Mammary epithelial cell (primary cell): ENCODE results near the gene NXN.

ENCODE experiments used
- EZH2 ChIP-seq: IDR thresholded peaks from 2 replicates; pipeline ENCODE4 v1.6.1; 2012; ENCODE audit warnings: low read length, inconsistent platforms, borderline replicate concordance
- TF ChIP-seq, protein P1 (sequence below), 2 donors: IDR thresholded peaks in 1 of 2; conservative IDR thresholded peaks in 1 of 2; 2 replicates each; pipeline ENCODE4 v1.5.1; 2011 to 2012; ENCODE audit warnings: inconsistent platforms in 2 of 2, low read length in 2 of 2, mild to moderate bottlenecking in 2 of 2, control low read depth in 1 of 2, low read depth in 1 of 2; ENCODE audit not compliant: insufficient read depth in 1 of 2; ENCODE audit errors: extremely low read depth in 1 of 2

DNA sequence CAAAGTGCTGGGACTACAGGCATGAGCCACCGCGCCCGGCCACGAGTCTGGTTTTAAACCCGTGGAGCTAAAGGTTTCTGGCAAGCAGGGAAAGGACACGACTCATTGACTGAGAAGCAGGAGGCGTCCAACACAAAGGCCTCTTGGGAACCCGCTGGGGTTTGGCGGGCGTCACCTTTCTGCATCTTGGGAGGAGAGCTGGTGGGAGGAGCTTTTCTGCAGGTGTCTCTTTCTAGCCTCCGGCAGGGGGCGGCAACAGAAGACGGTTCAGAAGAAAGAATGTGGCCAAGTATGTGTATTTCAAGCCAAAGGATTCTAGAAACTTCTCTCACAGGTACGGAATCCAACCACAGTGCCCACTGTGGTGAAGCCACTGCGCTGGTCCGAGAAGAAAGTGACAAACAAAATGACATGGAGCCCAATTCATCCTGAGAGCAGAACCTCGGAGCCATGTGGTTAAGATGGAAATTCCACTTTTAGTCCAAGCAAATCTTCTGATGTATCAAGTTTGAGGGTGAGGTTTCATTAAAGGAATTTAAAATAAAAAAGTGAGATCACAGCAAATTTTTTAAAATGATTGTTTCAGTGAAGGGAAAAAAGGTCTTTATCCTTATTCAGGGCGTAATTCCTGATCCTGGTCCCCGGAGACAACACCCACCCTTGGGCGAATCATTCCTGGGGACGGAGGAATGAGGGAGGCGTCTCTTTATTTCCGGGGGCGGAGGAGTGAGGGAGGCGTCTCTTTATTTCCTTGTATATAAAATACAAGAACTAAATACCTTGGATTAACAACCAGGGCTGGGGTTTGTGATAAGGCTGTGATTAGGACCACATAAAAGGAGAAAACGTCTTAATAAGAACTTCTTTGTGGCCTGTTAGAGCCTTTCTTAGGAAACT lies 99.8 kb downstream of the NXN start:
- TF ChIP-seq, protein P1, sequence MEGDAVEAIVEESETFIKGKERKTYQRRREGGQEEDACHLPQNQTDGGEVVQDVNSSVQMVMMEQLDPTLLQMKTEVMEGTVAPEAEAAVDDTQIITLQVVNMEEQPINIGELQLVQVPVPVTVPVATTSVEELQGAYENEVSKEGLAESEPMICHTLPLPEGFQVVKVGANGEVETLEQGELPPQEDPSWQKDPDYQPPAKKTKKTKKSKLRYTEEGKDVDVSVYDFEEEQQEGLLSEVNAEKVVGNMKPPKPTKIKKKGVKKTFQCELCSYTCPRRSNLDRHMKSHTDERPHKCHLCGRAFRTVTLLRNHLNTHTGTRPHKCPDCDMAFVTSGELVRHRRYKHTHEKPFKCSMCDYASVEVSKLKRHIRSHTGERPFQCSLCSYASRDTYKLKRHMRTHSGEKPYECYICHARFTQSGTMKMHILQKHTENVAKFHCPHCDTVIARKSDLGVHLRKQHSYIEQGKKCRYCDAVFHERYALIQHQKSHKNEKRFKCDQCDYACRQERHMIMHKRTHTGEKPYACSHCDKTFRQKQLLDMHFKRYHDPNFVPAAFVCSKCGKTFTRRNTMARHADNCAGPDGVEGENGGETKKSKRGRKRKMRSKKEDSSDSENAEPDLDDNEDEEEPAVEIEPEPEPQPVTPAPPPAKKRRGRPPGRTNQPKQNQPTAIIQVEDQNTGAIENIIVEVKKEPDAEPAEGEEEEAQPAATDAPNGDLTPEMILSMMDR (conservative IDR thresholded peaks at IDR 0.05 in 1 of 2, IDR thresholded peaks at IDR 0.05 in 1 of 2; ENCODE audit: extremely low read depth in 1 of 2, insufficient read depth in 1 of 2, low read depth in 1 of 2, low read length in 2 of 2) = peak; percentile 54 to 65
- TF ChIP-seq EZH2 = no peak
